ENCODE measurements around the gene ZNF557.
"Not testable (repeated sequence)": the region's sequence is repeated elsewhere in the genome, so short reads cannot be mapped to it uniquely, and the experiment has no call there.

ZNF557 gene

GRCh38 chr19:7069042-7069903, at the start of gene ZNF557:
Gene ZNF557, plus strand, starts transcription at chr19:7069703. Its CDS starts 5,372 bp downstream, at chr19:7075075.
- DNase-seq (ENCODE audit: low read depth): peak; percentile 94

- DNase-seq (ENCODE audit: low read depth): not testable (repeated sequence)
Measured at GRCh38 chr19:7021331-7021730, 48.2 kb upstream of the ZNF557 start, which contains the start of gene MBD3L2B. Gene MBD3L2B, minus strand, starts transcription at chr19:7021431. Its CDS starts 34 bp downstream, at chr19:7021397.

- DNase-seq (ENCODE audit: low read depth): not testable (repeated sequence)
Measured at GRCh38 chr19:7028790-7029189, 40.7 kb upstream of the ZNF557 start.

- not testable (repeated sequence) for DNase-seq (ENCODE audit: low read depth)
Measured at GRCh38 chr19:7030278-7030677, 39.2 kb upstream of the ZNF557 start, which contains the start of gene MBD3L5. Gene MBD3L5, plus strand, starts transcription at chr19:7030578. Its CDS starts 34 bp downstream, at chr19:7030612.

- not testable (repeated sequence) for DNase-seq (ENCODE audit: low read depth)
Measured at GRCh38 chr19:7040079-7040478, 29.4 kb upstream of the ZNF557 start, which contains the start of gene MBD3L4. Gene MBD3L4, minus strand, starts transcription at chr19:7040179. Its CDS starts 35 bp downstream, at chr19:7040144.

GRCh38 chr19:7041563-7041962, 27.9 kb upstream of the ZNF557 start:
- DNase-seq (ENCODE audit: low read depth): not testable (repeated sequence)

GRCh38 chr19:7049021-7049420, 20.5 kb upstream of the ZNF557 start, which contains the start of gene MBD3L2:
Gene MBD3L2, plus strand, starts transcription at chr19:7049321. Its CDS starts 53 bp downstream, at chr19:7049374.
- not testable (repeated sequence) for DNase-seq (ENCODE audit: low read depth)

GRCh38 chr19:7051421-7051820, 18.1 kb upstream of the ZNF557 start:
- not testable (repeated sequence) for DNase-seq (ENCODE audit: low read depth)

- not testable (repeated sequence) for DNase-seq (ENCODE audit: low read depth)
Measured at GRCh38 chr19:7052896-7053295, 16.6 kb upstream of the ZNF557 start.

- DNase-seq (ENCODE audit: low read depth): not testable (repeated sequence)
Measured at GRCh38 chr19:7054635-7055368, 14.7 kb upstream of the ZNF557 start.

GRCh38 chr19:7055679-7056078, 13.8 kb upstream of the ZNF557 start:
- DNase-seq (ENCODE audit: low read depth): not testable (repeated sequence)

GRCh38 chr19:7056371-7056770, 13.1 kb upstream of the ZNF557 start:
- not testable (repeated sequence) for DNase-seq (ENCODE audit: low read depth)

- DNase-seq (ENCODE audit: low read depth): not testable (repeated sequence)
Measured at GRCh38 chr19:7058576-7058975, 10.9 kb upstream of the ZNF557 start, which contains the start of gene MBD3L3. Gene MBD3L3, minus strand, starts transcription at chr19:7058676. Its CDS starts 71 bp downstream, at chr19:7058605.

GRCh38 chr19:7059977-7060376, 9.5 kb upstream of the ZNF557 start:
- DNase-seq (ENCODE audit: low read depth): not testable (repeated sequence)

GRCh38 chr19:7063339-7063738, 6.2 kb upstream of the ZNF557 start:
- DNase-seq (ENCODE audit: low read depth): no peak

GRCh38 chr19:7063764-7064418, 5.6 kb upstream of the ZNF557 start:
- DNase-seq (ENCODE audit: low read depth): no peak

- DNase-seq (ENCODE audit: low read depth): not testable (repeated sequence)
Measured at GRCh38 chr19:7067122-7067521, 2.4 kb upstream of the ZNF557 start.

GRCh38 chr19:7067716-7068115, 1.8 kb upstream of the ZNF557 start:
- no peak for DNase-seq (ENCODE audit: low read depth)

GRCh38 chr19:7068599-7068998, 904 bp upstream of the ZNF557 start:
- DNase-seq (ENCODE audit: low read depth): no peak

GRCh38 chr19:7069904-7070226, 362 bp downstream of the ZNF557 start:
- no peak for DNase-seq (ENCODE audit: low read depth)

GRCh38 chr19:7072541-7072940, 3.0 kb downstream of the ZNF557 start:
- DNase-seq (ENCODE audit: low read depth): no peak
